CD8-positive, alpha-beta memory T cell (primary cell): Measurements from ENCODE around the gene LENG8. TPM values are rescaled to one million over a fixed set of nuclear protein-coding genes. Genes with fewer than 3 reads are reported as not detected.
A peak's percentile ranks its signal among the peaks of the same experiment; 100 is the strongest.

Experiments used
- CTCF ChIA-PET: fragments of 350-600 bp; sonication (Branson Sonifier 250); formaldehyde crosslinking; loops from one replicate; lab custom pipeline; 2021; ENCODE audit warnings: antibody characterized with exemption; lab: Charles Lee
- POLR2A ChIA-PET: fragments of 350-600 bp; sonication (Branson Sonifier 250); formaldehyde crosslinking; loops from one replicate; lab custom pipeline; 2021; ENCODE audit warnings: antibody characterized with exemption; lab: Charles Lee
- DNase-seq, 5 donors: peaks; one replicate each; pipeline versions ENCODE4 v3.0.0 to v3.0.0-alpha.2; 2020 to 2022; ENCODE audit warnings: mixed read lengths in 1 of 5
- H3K27ac ChIP-seq: one replicate; pipeline ENCODE4 v1.7.0; 2013; ENCODE audit warnings: low read depth, mild to moderate bottlenecking, low read length, moderate library complexity
- H3K27me3 ChIP-seq: 2 replicates; pipeline ENCODE4 v1.7.0; 2013; ENCODE audit warnings: low read length, mild to moderate bottlenecking; ENCODE audit not compliant: insufficient read depth, poor library complexity, severe bottlenecking
- H3K36me3 ChIP-seq: 2 replicates; pipeline ENCODE4 v1.7.0; 2013; ENCODE audit warnings: mild to moderate bottlenecking, low read length, moderate library complexity; ENCODE audit not compliant: insufficient read depth
- H3K4me1 ChIP-seq: 2 replicates; pipeline ENCODE4 v1.7.0; 2013; ENCODE audit warnings: mild to moderate bottlenecking, low read length, moderate library complexity; ENCODE audit not compliant: insufficient read depth
- H3K4me3 ChIP-seq: 2 replicates; pipeline ENCODE4 v1.7.0; 2013; ENCODE audit warnings: mild to moderate bottlenecking, low read length
- H3K9me3 ChIP-seq: 2 replicates; pipeline ENCODE4 v1.7.0; 2013; ENCODE audit warnings: mild to moderate bottlenecking, low read length
- H3K27ac Mint-ChIP-seq, 8 donors: one replicate each; pipeline ENCODE4 v1.8.0; 2020 to 2021; ENCODE audit warnings: mixed read lengths in 8 of 8, mild to moderate bottlenecking in 6 of 8, inconsistent platforms in 3 of 8, moderate library complexity in 3 of 8
- H3K27me3 Mint-ChIP-seq, 2 donors: one replicate each; pipeline ENCODE4 v1.8.0; 2020 to 2021; ENCODE audit warnings: mixed read lengths in 2 of 2, mild to moderate bottlenecking in 1 of 2, moderate library complexity in 1 of 2
- H3K36me3 Mint-ChIP-seq, 3 donors: one replicate each; pipeline ENCODE4 v1.8.0; 2020 to 2021; ENCODE audit warnings: mixed read lengths in 3 of 3, inconsistent platforms in 1 of 3, mild to moderate bottlenecking in 1 of 3
- H3K4me1 Mint-ChIP-seq, 3 donors: one replicate each; pipeline ENCODE4 v1.8.0; 2020 to 2021; ENCODE audit warnings: mixed read lengths in 3 of 3, inconsistent platforms in 1 of 3, mild to moderate bottlenecking in 1 of 3
- H3K4me3 Mint-ChIP-seq, 7 donors: one replicate each; pipeline ENCODE4 v1.8.0; 2020 to 2021; ENCODE audit warnings: mixed read lengths in 7 of 7, mild to moderate bottlenecking in 6 of 7, moderate library complexity in 4 of 7, inconsistent platforms in 2 of 7
- H3K9me3 Mint-ChIP-seq, 5 donors: one replicate each; pipeline ENCODE4 v1.8.0; 2020 to 2022; ENCODE audit warnings: mixed read lengths in 5 of 5, mild to moderate bottlenecking in 3 of 5, moderate library complexity in 2 of 5, inconsistent platforms in 1 of 5
- polyA plus RNA-seq: library from polyadenylated mRNA; unstranded; fragments of 300-500 nt; fragmentation: Illumina TruSeq; gene quantifications from one replicate; pipeline ENCODE4 v1.2.3, GENCODE V29; 2021
- total RNA-seq, 2 experiments: library from RNA; stranded (reverse); gene quantifications; one replicate each; pipeline ENCODE4 v1.2.3, GENCODE V29; 2021

Gene LENG8
- total and polyA plus RNA-seq, 3 experiments from 2014 or later, result 8.0 to 144 (median 132) TPM

DNA sequence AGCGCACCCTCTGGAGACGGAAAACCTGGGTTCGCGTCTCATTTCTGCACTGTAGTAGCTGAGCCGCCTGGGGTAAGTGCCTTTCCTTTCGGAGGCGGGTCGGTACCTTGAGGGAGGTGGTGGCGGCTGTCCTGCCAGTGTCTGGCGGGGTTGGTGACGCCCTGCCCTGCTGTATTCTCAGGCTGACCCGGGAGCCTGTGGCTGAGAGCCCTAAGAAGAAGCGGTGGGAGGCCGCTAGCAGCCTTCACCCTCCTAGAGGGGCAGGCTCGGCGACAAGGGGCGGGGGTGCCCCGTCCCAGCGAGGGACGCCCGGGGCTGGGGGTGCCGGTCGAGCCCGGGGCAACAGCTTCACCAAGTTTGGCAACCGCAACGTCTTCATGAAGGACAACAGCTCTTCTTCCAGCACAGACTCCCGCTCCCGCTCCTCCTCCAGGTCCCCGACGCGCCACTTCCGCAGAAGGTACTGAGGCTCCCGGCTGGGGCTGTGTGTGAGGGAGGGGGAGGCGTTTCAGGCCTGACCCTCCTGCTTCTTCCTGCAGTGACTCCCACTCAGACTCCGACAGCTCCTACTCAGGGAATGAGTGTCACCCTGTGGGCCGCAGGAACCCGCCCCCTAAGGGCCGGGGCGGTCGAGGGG, 6.9 kb downstream of the LENG8 start:
- no peak overlapping the region for H3K27ac ChIP-seq
- peaks cover 92% of the 10 kb centered on the region for H3K36me3 ChIP-seq
- Mint-ChIP-seq H3K36me3 (peaks cover 7 to 94% (median 13%) of the 10 kb centered on the region in 3 donors), H3K27me3 (peaks cover 0 to 1% of the 10 kb centered on the region in 2 donors), H3K4me3 (peak overlapping the region in 1 of 7 donors; percentile 24), H3K9me3 (no peaks in the 10 kb centered on the region), H3K4me1 (peaks cover 30 to 45% (median 37%) of the 10 kb centered on the region in 3 donors), H3K27ac (peak overlapping the region in 1 of 8 donors; percentile 95)
- no peaks in the 10 kb centered on the region for H3K9me3 ChIP-seq
- ChIA-PET POLR2A (interaction anchor here (0.6 kb wide), 1 partner anchor 7 kb away, joined by 3 read pairs; the partner anchor contains the start of gene LENG9), CTCF (no interaction called here)
- peaks cover 12% of the 10 kb centered on the region for H3K4me1 ChIP-seq
- H3K27me3 ChIP-seq, result no peaks in the 10 kb centered on the region
- no peak for DNase-seq
- no peak overlapping the region for H3K4me3 ChIP-seq

DNA sequence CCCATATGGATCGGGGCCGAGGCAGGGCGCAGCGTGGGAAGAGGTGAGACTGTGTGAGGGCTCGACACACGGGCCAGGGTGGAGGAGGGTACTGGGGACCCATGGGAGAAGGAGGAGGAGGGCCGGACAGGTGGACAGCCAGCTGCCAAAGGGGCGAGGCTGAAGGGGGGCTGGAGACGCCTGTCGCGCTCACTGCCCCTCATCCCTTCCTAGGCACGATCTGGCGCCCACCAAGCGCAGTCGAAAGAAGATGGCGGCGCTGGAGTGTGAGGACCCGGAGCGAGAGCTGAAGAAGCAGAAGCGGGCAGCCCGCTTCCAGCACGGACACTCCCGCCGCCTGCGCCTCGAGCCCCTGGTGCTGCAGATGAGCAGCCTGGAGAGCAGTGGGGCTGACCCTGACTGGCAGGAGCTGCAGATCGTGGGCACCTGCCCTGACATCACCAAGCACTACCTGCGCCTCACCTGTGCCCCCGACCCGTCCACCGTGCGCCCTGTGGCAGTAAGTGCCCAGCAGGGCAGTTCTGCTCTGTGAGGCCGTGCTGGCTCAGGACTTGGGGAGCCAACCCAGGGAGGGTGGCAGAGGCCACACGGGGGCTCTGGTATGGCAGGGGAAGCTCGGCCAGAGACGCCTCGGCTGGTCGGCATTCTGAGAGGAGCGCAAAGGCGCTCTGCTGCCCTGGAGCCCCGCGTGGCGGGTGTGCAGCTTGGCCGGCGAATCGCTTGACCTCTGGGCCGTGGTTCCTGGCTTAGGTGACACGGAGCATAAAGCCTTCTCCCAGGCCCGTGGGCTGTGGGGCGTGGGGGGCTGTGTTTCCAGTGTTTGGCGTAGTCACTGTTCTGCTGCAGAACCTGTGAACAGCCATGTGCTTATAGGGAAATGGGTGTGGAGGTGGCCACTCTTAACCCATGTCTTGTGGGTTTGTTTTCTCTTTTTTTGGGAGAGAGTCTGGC, 7.7 kb downstream of the LENG8 start:
- Histone ChIP-seq H3K4me3 (no peak overlapping the region), H3K36me3 (peaks cover 87% of the 10 kb centered on the region), H3K4me1 (peaks cover 4% of the 10 kb centered on the region), H3K27ac (no peak overlapping the region), H3K27me3 (no peaks in the 10 kb centered on the region), H3K9me3 (no peaks in the 10 kb centered on the region)
- Mint-ChIP-seq H3K4me1 (peaks cover 23 to 42% (median 29%) of the 10 kb centered on the region in 3 donors), H3K27me3 (peaks cover 0 to 1% of the 10 kb centered on the region in 2 donors), H3K27ac (peak overlapping the region in 1 of 8 donors; percentile 95), H3K4me3 (peak overlapping the region in 1 of 7 donors; percentile 24), H3K36me3 (peaks cover 6 to 94% (median 13%) of the 10 kb centered on the region in 3 donors), H3K9me3 (no peaks in the 10 kb centered on the region)
- ChIA-PET POLR2A (no interaction called here), CTCF (no interaction called here)
- DNase-seq, result no peak

DNA sequence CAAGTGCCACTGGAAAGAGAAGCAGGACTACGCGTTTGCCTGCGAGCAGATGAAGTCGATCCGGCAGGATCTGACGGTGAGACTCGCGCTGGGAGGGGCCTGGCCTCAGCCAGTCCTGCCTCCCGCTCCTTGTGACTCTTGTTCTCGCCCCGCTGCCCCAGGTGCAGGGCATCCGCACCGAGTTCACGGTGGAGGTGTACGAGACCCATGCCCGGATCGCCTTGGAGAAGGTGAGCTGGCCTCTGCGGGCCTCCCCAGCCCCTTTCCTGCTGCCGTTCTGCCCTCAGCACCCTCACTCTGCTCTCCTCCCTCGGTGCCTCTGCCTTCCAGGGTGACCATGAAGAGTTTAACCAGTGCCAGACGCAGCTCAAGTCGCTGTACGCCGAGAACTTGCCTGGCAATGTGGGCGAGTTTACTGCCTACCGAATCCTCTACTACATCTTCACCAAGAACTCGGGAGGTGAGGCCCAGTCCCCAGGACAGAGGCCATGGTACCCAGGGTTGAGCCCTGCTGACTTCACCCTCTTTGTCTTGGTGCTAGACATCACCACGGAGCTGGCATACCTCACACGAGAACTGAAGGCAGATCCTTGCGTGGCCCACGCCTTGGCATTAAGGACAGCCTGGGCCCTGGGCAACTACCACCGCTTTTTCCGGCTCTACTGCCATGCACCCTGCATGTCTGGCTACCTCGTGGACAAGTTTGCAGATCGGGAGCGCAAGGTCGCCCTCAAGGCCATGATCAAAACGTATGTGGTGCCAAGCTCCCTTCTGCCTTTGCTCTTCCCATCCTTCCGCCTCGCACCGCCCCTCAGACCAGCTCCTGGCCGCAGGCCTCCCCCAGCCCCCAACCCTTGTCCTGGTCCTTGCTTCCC, 9.0 kb downstream of the LENG8 start:
- POLR2A ChIA-PET, result interaction anchor here (0.6 kb wide), 1 partner anchor 15 kb away, joined by 7 read pairs; no protein-coding TSS in a partner anchor
- no peaks in the 10 kb centered on the region for H3K9me3 ChIP-seq
- peaks cover 79% of the 10 kb centered on the region for H3K36me3 ChIP-seq
- DNase-seq, result no peak
- no peak overlapping the region for H3K4me3 ChIP-seq
- peaks cover 8% of the 10 kb centered on the region for H3K4me1 ChIP-seq
- H3K27me3 ChIP-seq, result no peaks in the 10 kb centered on the region
- CTCF ChIA-PET, result interaction anchor here (1.3 kb wide), 1 partner anchor 30 kb away, joined by 3 read pairs; no protein-coding TSS in a partner anchor
- Mint-ChIP-seq H3K4me1 (peaks cover 23 to 37% (median 25%) of the 10 kb centered on the region in 3 donors), H3K36me3 (peaks cover 6 to 85% (median 12%) of the 10 kb centered on the region in 3 donors), H3K27me3 (peaks cover 0 to 1% of the 10 kb centered on the region in 2 donors), H3K9me3 (no peaks in the 10 kb centered on the region), H3K4me3 (peak overlapping the region in 2 of 7 donors; percentile 41 to 81), H3K27ac (peak overlapping the region in 4 of 8 donors; percentile 42 to 95 (median 66))
- H3K27ac ChIP-seq, result no peak overlapping the region

DNA sequence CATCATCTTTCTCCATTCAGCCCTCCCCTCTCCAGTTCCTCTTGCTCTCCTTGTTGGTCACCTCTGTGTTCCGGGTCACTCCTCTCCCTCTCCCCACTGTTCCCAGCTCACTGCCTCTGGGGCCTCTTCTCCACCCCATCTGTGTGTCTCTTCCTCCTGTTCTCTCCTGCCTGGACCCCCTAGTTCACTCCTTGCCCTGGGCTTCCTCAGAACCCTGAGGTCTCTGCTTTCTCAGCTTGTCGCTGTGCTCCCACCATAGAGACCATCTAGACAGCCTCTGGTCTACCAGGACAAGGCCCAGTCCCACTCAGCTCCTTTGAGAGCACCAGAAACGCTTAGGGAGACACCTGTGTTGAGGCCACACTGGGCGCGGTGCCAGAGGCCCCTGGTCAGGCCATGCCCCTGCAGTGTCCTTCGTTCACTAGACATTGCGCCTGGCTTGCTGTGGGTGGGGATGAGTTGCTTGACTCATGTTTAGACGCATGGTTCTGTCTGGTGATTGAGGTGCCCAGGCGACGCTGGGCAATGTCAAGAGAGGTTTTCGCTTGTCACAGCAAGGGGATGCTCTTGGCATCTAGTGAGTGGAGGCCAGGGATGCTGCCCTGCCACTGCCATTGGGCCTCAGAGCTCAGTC, 9.8 kb downstream of the LENG8 start:
- Histone ChIP-seq H3K9me3 (no peaks in the 10 kb centered on the region), H3K27ac (no peak overlapping the region), H3K36me3 (peaks cover 72% of the 10 kb centered on the region), H3K27me3 (no peaks in the 10 kb centered on the region), H3K4me3 (no peak overlapping the region), H3K4me1 (peaks cover 9% of the 10 kb centered on the region)
- Mint-ChIP-seq H3K9me3 (peaks cover 0 to under 1% (median 0%) of the 10 kb centered on the region in 5 donors), H3K27ac (peak overlapping the region in 7 of 8 donors; percentile 34 to 95 (median 81)), H3K4me1 (peaks cover 23 to 36% (median 24%) of the 10 kb centered on the region in 3 donors), H3K27me3 (peaks cover 0 to 1% of the 10 kb centered on the region in 2 donors), H3K4me3 (peak overlapping the region in 2 of 7 donors; percentile 23 to 81), H3K36me3 (peaks cover 3 to 80% (median 9%) of the 10 kb centered on the region in 3 donors)
- ChIA-PET POLR2A (interaction anchor here (0.6 kb wide), 1 partner anchor 15 kb away, joined by 7 read pairs; no protein-coding TSS in a partner anchor), CTCF (interaction anchor here (1.3 to 1.4 kb wide), 2 partner anchors 8 to 31 kb away, joined by 3 read pairs; no protein-coding TSS in a partner anchor)
- DNase-seq, result no peak

DNA sequence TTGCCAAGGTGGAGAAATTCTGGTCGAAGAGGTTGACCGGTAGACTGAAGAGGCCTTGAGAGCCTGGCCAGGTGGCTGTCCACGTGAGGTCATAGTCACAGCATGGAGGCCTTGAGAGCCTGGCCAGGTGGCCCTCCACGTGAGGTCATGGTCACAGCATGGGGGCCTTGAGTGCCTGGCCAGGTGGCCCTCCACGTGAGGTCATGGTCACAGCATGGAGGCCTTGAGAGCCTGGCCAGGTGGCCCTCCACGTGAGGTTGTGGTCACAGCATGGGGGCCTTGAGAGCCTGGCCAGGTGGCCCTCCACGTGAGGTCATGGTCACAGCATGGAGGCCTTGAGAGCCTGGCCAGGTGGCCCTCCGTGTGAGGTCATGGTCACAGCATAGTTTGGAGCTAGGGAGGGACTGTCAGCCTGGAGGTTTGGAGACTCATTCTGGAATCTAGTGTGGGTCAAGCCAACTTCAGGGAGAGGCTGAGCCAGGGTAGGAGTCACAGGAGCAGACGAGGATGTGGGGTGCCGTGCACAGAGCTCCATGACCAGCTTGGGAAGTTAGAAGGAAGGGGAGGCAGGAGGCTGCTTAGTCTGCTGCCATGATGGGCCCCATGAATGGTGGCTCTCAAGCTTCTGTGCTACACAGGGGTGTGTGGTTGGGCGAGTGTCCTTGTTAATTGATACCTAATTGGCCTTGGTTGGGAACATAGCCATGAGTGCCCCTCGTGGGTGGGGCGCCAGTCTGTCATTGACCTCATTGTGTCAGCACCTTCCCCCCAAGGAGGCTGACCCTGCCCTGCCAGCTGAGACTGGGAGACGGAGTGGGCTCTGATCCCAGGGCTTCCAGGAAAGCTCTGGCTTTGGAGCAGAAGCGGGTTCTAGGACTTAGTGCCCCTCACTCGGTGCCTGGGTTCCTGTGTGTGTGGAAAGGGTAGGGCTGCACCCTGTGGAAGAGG, 10.6 kb downstream of the LENG8 start:
- peak overlapping the region; percentile 34 to 95 (median 82) for H3K27ac Mint-ChIP-seq
- Histone ChIP-seq H3K9me3 (no peaks in the 10 kb centered on the region), H3K27ac (no peak overlapping the region), H3K4me3 (no peak overlapping the region), H3K4me1 (peaks cover 17% of the 10 kb centered on the region), H3K36me3 (peaks cover 64% of the 10 kb centered on the region), H3K27me3 (no peaks in the 10 kb centered on the region)
- H3K4me1 Mint-ChIP-seq, result peaks cover 30 to 43% (median 31%) of the 10 kb centered on the region in 3 donors
- peak overlapping the region in 3 of 7 donors; percentile 24 to 81 (median 57) for H3K4me3 Mint-ChIP-seq
- H3K9me3 Mint-ChIP-seq, result peaks cover 0 to 2% (median 0%) of the 10 kb centered on the region in 5 donors
- ChIA-PET POLR2A (interaction anchor here (0.8 to 1.2 kb wide), 2 partner anchors 9 to 11 kb away, joined by 3 to 5 read pairs; partner anchors contain the start of gene LENG8), CTCF (interaction anchor here (1.3 to 1.4 kb wide), 2 partner anchors 9 to 32 kb away, joined by 3 read pairs; no protein-coding TSS in a partner anchor)
- H3K36me3 Mint-ChIP-seq, result peaks cover 3 to 77% (median 9%) of the 10 kb centered on the region in 3 donors
- no peak for DNase-seq
- peaks cover 0 to 1% of the 10 kb centered on the region in 2 donors for H3K27me3 Mint-ChIP-seq

DNA sequence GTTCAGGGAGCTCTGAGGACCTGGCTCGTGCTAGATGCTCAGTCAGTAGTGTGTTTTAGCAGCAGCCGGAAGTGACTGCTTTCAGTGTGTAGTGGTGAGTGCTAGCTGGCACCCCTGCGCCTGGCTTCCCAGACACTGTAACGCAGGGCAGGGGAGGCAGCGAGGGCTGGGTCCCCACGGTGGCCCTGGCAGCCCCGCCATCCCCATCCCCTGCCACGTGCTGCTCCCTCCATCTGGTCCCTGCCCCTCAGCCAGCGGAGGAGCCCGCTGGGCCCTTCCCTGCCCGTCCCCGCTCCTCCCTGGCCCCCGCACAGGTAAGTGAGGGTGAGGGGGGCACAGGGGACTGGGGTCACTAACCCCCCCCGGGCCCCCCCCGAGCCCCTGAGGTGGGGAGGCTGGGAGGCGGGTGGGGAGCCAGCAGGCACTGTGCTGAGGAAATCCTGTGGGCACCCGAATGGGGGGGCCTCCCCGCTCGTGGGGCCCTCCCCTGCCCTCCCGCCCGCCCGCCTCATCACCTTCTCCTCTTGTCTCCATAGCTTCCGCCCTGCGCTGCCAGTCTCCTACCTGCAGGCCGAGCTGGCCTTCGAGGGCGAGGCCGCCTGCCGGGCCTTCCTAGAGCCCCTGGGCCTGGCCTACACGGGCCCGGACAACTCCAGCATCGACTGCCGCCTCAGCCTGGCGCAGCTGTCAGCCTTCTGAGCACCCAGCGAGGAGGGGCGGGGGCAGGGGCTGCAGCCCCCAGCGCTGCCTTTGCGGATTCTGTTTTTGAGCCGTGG, 11.4 kb downstream of the LENG8 start:
- Histone ChIP-seq H3K4me3 (no peak overlapping the region), H3K9me3 (no peaks in the 10 kb centered on the region), H3K4me1 (peaks cover 21% of the 10 kb centered on the region), H3K36me3 (peaks cover 55% of the 10 kb centered on the region), H3K27ac (no peak overlapping the region), H3K27me3 (no peaks in the 10 kb centered on the region)
- ChIA-PET POLR2A (interaction anchor here (0.8 to 1.2 kb wide), 2 partner anchors 10 to 12 kb away, joined by 3 to 5 read pairs; partner anchors contain the start of gene LENG8), CTCF (no interaction called here)
- peaks cover 3 to 68% (median 9%) of the 10 kb centered on the region in 3 donors for H3K36me3 Mint-ChIP-seq
- H3K27me3 Mint-ChIP-seq, result peaks cover 0 to 1% of the 10 kb centered on the region in 2 donors
- H3K9me3 Mint-ChIP-seq, result peaks cover 0 to 2% (median 0%) of the 10 kb centered on the region in 5 donors
- H3K4me1 Mint-ChIP-seq, result peaks cover 31 to 46% (median 31%) of the 10 kb centered on the region in 3 donors
- H3K27ac Mint-ChIP-seq, result peak overlapping the region in 2 of 8 donors; percentile 60 to 98
- peak overlapping the region in 2 of 7 donors; percentile 34 to 80 for H3K4me3 Mint-ChIP-seq
- no peak for DNase-seq
